ENCODE measurements around the gene ACTR10. TPM values are rescaled to one million over a fixed set of nuclear protein-coding genes. Genes with fewer than 3 reads are reported as not detected.

Gene ACTR10
- total RNA-seq, 6 experiments from 2014 or later = 79.0 to 89.0 (median 85.5) TPM

DNA sequence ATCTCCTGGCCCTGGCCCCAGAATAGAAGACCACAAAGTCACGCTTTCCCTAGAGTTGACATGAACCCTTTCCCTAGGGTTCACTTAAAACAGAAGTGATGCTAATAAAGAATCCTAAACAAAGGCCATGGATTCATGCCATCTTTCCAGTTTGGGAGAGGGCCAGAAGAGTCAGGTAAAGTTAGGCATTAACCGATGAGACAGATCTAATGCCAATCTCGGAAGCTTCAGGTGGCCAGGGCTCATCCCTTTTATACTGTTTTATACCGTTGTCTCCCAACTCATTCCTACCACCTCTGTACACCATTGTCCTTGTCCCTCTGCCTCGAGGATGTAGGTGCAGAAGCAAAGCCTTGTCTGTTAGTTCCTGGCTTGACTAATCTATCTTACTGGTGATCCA lies 22.8 kb upstream of the ACTR10 start:
- no peaks in the 10 kb centered on the region for H3K4me1 Mint-ChIP-seq (ENCODE audit: low read depth)
- no peaks in the 10 kb centered on the region for H3K36me3 Mint-ChIP-seq (ENCODE audit: low read depth)
- no peaks in the 10 kb centered on the region for H3K9me3 Mint-ChIP-seq
- no peak for DNase-seq
- no peak for TF ChIP-seq CTCF (IDR thresholded peaks at IDR 0.05)
- no peaks in the 10 kb centered on the region; the same call in 1 of the 2 replicates for H3K27me3 Mint-ChIP-seq (ENCODE audit: insufficient read depth)
- H3K4me3 Mint-ChIP-seq = no peak overlapping the region
- H3K27ac Mint-ChIP-seq = no peak overlapping the region

DNA sequence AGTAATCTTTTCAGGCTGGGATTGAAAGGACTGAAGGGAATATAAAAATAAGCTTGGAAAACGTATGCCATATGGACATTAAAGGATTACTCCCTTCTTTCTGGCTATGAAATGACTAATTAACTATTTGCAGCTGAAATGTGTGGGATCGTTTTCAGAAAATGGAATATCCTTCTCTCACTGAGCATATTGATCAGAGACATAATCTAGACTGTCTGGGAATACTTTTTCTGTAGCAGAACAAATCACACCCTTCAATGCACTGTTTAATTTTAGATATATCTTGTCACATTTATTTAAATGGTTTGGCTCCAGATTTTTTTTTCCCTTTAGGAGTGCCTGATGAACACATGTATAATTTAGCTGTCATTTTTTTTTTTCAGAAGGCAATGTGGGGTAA lies 10.8 kb upstream of the ACTR10 start:
- no peak for DNase-seq
- no peak for TF ChIP-seq CTCF (IDR thresholded peaks at IDR 0.05)
- H3K9me3 Mint-ChIP-seq = no peaks in the 10 kb centered on the region
- no peaks in the 10 kb centered on the region for H3K4me1 Mint-ChIP-seq (ENCODE audit: low read depth)
- H3K4me3 Mint-ChIP-seq = no peak overlapping the region
- H3K36me3 Mint-ChIP-seq (ENCODE audit: low read depth) = no peaks in the 10 kb centered on the region
- H3K27me3 Mint-ChIP-seq (ENCODE audit: insufficient read depth) = peaks cover 16% of the 10 kb centered on the region
- H3K27ac Mint-ChIP-seq = no peak overlapping the region

GRCh38 chr14:58191763-58192601 lies 8.0 kb upstream of the ACTR10 start:
- no peak for DNase-seq
- Mint-ChIP-seq H3K27ac (no peak overlapping the region), H3K27me3 (ENCODE audit: insufficient read depth) (peaks cover 21% of the 10 kb centered on the region), H3K36me3 (ENCODE audit: low read depth) (no peaks in the 10 kb centered on the region), H3K9me3 (no peaks in the 10 kb centered on the region), H3K4me1 (ENCODE audit: low read depth) (no peaks in the 10 kb centered on the region), H3K4me3 (no peak overlapping the region)
- no peak for TF ChIP-seq CTCF (IDR thresholded peaks at IDR 0.05)

- H3K27me3 Mint-ChIP-seq (ENCODE audit: insufficient read depth) = peaks cover 21% of the 10 kb centered on the region
- no peaks in the 10 kb centered on the region for H3K36me3 Mint-ChIP-seq (ENCODE audit: low read depth)
- no peaks in the 10 kb centered on the region for H3K4me1 Mint-ChIP-seq (ENCODE audit: low read depth)
- no peak overlapping the region for H3K27ac Mint-ChIP-seq
- no peak for TF ChIP-seq CTCF (IDR thresholded peaks at IDR 0.05)
- H3K9me3 Mint-ChIP-seq = no peaks in the 10 kb centered on the region
- DNase-seq = peak; percentile 4
- no peak overlapping the region for H3K4me3 Mint-ChIP-seq
Measured at GRCh38 chr14:58193542-58193941, 6.4 kb upstream of the ACTR10 start.

DNA sequence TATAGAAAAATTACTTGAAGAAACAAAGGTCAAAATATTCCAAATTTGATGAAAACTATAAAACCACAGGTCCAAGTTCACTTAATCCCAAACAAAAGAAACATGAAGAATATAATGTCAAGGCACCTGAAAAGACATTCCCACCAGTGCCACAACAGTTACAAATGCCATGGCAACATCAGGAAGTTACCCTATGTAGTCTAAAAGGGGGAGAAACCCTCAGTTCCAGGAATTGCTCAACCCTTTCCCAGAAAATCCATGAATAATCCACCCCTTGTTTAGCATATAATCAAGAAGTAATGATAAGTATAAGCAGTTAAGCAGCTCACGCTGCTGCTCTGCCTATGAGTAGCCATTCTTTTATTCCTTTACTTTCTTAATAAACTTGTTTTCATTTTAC lies 3.8 kb upstream of the ACTR10 start:
- peaks cover 11% of the 10 kb centered on the region for H3K4me1 Mint-ChIP-seq (ENCODE audit: low read depth)
- H3K27ac Mint-ChIP-seq = no peak overlapping the region
- H3K4me3 Mint-ChIP-seq = no peak overlapping the region
- peaks cover 21% of the 10 kb centered on the region for H3K27me3 Mint-ChIP-seq (ENCODE audit: insufficient read depth)
- no peak for DNase-seq
- no peaks in the 10 kb centered on the region for H3K9me3 Mint-ChIP-seq
- H3K36me3 Mint-ChIP-seq (ENCODE audit: low read depth) = no peaks in the 10 kb centered on the region
- TF ChIP-seq CTCF (IDR thresholded peaks at IDR 0.05) = no peak
